A549 treated with AZD9567 at 1 μM for 4 hours (cell line): ENCODE data around the gene CMC4. TPM values are rescaled to one million over a fixed set of nuclear protein-coding genes. Genes with fewer than 3 reads are reported as not detected.

Source experiments
- total RNA-seq: library from RNA; stranded (reverse); fragments of 200-300 nt; extraction: Qiagen RNA extraction; gene quantifications from 5 replicates; pipeline ENCODE4 v1.2.3, GENCODE V29; 2022; ENCODE audit not compliant: insufficient read depth

Gene CMC4
- total RNA-seq: 11.9 to 15.4 TPM (median 14.3 TPM) in 5 replicates

DNA sequence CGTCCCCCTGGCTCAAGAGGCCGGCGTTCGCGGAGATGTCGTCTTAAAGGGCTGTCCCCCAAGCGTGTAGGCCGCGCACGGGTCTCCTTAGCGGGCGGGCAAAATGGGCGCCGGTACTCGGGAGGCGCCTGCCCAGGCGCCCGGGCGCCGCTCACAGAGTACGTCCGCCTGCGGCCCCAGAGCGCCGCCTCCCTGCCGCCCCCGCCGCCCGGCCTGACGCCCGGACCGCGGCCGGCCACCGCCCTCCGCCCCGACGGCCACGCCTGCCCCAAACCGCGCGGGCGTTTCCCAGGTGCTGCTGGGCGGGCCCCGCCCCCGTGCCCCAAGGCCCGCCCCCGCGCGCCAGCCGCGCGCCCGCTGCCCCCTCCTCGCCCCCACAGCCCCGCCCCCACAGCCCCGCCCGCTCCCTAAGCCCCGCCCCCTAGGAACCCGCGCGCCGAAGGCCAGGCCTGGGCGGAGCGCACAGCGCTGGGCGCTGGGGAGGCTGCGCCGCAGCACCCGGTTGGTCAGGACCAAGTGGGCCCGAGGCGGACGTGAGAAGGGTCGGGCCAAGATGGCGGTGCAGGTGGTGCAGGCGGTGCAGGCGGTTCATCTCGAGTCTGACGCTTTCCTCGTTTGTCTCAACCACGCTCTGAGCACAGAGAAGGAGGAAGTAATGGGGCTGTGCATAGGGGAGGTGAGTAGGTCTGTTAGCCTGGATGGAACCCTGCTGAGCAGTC is at the start of gene CMC4, which contains the start of the genes BRCC3 and MTCP1:
TSS of gene CMC4 (minus strand) at position 162 of the 719 bp plus-strand sequence. CDS start 7,113 bp downstream, outside the sequence.
TSS of gene BRCC3 (plus strand) at position 534 of the 719 bp plus-strand sequence. CDS start at position 554, 20 bp downstream.
TSS of gene MTCP1 (minus strand) at position 162 of the 719 bp plus-strand sequence. CDS start 5,126 bp downstream, outside the sequence.

GRCh38 chrX:155026727-155027508 is 44.0 kb downstream of the CMC4 start, which contains the start of gene FUNDC2:
Gene FUNDC2, plus strand, starts transcription at chrX:155026844. Its CDS starts 95 bp downstream, at chrX:155026939.

GRCh38 chrX:155022585-155022984 is 48.4 kb downstream of the CMC4 start, which contains the start of gene F8:
Gene F8, minus strand, starts transcription at chrX:155022723. Its CDS starts 171 bp downstream, at chrX:155022552.

Other genes with a start within 250 kb of the CMC4 start
- not detected in 5 replicates for gene SMIM9, start 236.5 kb downstream of the CMC4 start, total RNA-seq
- 53.8 to 109 TPM (median 93.0 TPM) in 5 replicates for gene F8A1, start 184.8 kb downstream of the CMC4 start, total RNA-seq
- gene F8, start 48.4 kb downstream of the CMC4 start, total RNA-seq: 3.5 to 4.5 TPM (median 4.2 TPM) in 5 replicates
- gene FUNDC2, start 44.3 kb downstream of the CMC4 start, total RNA-seq: 67.1 to 117 TPM (median 113 TPM) in 5 replicates
- 19.9 to 35.3 TPM (median 20.7 TPM) in 5 replicates for gene MTCP1, start within 50 bp of the CMC4 start, total RNA-seq
- 23.1 to 29.5 TPM (median 27.2 TPM) in 5 replicates for gene BRCC3, start 372 bp upstream of the CMC4 start, total RNA-seq
- 50.5 to 61.8 TPM (median 51.0 TPM) in 5 replicates for gene VBP1, start 145.3 kb upstream of the CMC4 start, total RNA-seq
- 0.57 to 1.3 TPM (median 0.72 TPM) in 5 replicates for gene RAB39B, start 193.4 kb upstream of the CMC4 start, total RNA-seq